GM21737 (cell line): ENCODE measurements around the gene MAB21L4.

Source experiments
- ATAC-seq: cut with Tn5 transposase; IDR thresholded peaks from one replicate; pipeline ENCODE4 v1.9.1; 2021; ENCODE audit warnings: mild to moderate bottlenecking, moderate library complexity; ENCODE audit not compliant: unreplicated experiment

MAB21L4 gene

DNA sequence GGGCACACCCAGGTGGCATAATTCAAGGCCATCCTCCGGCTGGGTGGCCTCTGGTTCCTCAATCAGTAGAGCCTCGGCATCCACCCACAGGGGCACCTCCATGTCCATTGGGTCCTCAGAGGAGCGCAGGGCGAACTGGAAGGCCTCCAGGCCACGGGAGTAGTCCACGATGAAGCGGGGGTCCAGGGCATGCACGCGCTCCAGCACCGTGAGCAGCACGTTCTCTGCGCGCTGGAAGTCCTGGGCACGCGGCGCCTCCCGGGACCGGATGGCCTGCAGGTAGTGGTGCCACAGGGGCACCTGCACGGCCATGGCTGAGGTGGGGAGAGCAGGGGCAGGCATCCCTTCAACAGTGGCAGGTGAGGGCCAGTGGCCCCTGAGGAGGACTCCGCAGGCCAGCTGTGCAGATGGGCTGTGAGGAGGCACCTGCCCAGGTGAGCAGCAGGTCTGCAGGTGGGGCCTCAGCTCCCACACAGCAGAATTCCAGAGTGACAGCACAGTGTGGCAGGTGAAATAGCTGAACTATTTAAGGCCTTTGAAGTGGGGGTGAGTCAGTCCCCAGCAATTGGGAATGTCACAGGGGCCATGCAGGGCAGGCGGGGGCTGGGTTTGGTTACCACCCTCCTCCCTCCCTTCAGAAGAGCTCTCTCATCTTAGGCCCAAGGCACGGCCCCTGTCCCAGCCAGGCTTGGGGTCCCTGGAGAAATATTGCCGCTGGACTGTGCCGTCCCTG is at the start of gene MAB21L4:
MAB21L4 (minus strand) TSS at position 501 of the 733 bp plus-strand sequence; CDS start at position 342, 159 bp downstream.
- no peak for ATAC-seq

DNA sequence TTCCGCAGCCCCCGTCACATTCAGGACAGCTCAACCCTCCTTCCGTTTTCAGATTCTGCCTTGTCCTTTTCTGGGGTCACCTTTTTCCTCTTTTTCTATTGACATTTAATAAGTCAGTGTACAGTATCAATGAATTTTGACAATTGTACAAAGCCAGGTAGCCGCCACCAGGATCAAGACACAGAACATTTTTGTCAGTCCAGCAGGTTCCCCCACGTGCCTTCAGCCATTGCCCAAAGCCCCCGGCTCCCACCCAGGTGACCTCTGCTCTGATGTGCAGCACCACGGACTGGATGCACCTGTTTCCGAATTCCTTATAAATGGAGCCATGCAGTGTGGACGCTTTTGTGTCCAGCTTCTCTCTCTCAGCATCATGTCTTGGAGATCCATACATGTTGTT is 40.1 kb upstream of the MAB21L4 start:
- ATAC-seq: no peak

DNA sequence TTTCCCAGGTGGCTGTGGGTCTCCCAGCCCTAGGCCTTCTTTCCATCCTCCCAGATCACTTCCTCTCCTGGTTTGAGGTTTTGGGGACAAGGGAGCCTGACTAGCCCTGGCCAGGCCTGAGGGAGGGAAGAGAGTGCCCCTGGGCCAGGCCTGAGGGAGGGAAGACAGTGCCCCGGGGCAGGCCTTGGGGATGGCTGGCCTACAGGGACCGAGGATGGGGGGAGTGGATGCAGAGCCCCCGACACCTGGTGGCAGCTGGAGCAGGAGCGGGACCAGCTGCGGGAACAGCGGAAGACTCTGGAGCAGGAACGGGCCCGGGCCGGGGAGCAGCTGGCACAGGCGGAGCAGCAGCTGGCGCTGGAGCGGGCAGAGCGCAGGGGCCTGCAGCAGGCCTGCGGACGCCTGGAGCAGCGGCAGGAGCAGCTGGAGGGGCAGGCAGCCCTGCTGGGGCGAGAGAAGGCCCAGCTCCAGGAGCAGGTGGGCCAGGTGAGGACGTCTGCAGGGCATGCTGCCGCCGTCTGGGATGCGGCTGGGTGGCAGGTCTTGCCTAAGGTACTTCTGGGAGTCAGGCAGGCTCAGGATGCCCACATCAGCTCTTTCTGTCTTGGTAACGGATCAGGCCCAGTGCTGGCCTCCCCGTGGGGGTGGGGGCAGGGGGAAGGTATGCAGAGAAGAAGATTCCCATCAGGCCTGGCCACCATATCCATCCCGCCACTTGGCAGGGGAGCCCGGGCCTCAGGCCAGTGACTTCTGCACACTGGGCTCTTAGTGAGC is 39.3 kb upstream of the MAB21L4 start:
- ATAC-seq: no peak

DNA sequence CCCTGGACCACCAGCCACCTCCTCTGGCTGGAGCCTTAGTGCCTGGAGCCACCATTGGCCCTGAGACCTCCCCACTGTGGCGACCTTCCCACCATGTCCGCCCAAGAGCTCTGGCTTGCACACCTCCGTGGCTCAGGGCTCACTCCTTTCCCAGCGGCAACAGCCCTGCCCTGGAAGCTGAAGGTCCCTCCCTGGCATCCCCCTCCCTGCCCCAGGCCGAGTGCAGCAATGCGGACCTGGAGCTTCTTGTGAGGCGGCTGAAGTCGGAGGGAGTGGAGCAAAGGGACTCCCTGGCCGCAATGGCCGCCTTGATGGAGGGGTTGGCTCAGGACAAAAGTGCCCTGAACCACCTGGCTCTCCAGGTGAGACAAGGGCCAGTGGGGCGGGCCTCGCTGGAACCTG is 38.7 kb upstream of the MAB21L4 start:
- no peak for ATAC-seq

DNA sequence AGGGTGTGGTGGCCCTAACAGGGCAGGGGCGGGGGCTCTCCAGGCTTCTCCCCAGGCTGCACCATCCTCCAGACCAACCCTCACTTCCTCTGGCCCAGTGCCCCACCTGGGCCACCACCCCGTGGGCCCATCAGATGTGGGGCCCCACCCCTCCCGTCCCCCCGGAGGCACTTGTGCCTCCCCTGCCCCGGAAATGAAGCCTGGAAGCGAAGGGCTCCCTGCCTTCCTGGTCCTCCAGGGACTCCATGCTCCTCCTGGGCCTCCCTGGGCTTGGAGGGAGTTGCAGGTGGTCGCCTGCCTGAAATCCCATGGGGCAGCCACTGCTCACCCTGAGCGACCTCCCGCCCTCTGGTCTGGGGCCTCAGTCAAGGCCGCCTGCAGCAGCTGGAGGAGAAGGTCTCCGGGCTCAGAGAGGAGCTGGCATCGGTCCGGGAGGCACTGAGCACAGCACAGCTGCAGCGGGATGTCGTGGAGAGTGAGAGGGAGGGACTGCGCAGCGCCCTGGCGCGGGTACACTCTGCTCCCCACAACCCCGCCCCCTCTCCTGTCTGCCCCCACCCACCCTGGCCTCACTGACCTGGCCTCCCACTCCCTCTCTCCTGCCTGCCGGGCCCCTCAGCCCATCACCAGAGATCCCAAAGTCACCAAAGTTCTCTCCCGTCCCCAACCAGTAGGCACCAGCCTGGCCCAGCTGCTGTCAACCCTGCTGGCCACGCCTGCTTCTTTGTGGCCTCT is 38.2 kb upstream of the MAB21L4 start:
- no peak for ATAC-seq

DNA sequence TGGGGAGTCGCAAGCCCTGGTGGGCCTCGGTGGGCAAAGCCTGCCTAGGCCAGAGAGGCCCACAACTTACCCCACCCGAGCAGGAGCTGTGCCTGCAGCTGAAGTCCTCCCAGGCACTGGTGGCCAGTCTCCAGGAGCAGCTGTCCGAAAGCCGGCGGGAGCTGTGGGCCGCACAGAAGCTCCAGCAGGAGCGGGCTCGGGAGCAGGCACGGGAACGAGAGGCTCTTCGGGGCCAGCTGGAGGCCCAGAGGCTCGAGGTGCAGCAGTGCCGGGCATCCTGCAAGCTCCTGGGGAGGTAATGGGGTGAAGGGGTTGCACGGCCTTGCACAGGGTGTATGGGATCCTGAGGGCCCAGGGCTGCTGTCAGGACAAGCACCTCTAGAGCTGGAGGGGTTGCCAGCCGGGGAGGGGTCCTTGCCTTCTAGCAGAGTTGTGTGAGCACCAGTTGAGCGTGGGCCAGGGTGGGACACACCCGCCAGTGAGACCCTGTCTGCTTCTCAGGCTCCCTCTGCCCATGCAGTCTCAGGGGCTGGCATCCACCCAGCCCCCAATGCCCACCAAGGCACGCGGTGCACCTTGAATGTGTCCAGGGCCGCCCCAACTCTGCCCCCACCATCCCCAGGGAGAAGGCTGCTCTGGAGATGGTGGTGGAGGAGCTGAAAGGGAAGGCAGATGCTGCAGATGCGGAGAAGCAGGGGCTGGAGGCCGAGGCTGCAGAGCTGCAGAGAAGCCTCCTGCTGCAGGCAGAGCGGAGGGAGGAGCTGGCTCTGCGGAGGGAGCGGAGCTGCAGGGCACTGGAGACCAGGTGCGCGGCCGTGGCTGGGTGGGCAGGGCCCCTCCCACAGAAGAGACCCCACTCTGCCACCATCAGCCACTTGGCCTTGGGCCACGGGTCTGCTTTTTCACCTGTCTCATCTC is 37.4 kb upstream of the MAB21L4 start:
- ATAC-seq: no peak

DNA sequence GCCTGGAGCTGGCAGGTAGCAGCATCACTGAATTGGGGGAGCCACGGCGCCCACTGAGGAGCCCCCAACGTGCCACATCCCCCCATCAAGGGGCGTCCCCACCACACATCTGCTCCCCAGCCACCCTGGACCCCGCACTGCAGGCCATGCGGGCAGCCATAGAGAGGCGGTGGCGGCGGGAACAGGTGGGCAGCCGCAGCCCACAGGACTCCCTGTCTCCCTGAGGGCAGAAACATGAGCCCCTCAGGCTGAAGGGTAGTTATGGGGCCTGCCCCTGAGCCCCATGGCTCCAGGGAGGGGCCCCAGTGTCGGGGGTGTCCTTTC is 36.7 kb upstream of the MAB21L4 start:
- no peak for ATAC-seq

DNA sequence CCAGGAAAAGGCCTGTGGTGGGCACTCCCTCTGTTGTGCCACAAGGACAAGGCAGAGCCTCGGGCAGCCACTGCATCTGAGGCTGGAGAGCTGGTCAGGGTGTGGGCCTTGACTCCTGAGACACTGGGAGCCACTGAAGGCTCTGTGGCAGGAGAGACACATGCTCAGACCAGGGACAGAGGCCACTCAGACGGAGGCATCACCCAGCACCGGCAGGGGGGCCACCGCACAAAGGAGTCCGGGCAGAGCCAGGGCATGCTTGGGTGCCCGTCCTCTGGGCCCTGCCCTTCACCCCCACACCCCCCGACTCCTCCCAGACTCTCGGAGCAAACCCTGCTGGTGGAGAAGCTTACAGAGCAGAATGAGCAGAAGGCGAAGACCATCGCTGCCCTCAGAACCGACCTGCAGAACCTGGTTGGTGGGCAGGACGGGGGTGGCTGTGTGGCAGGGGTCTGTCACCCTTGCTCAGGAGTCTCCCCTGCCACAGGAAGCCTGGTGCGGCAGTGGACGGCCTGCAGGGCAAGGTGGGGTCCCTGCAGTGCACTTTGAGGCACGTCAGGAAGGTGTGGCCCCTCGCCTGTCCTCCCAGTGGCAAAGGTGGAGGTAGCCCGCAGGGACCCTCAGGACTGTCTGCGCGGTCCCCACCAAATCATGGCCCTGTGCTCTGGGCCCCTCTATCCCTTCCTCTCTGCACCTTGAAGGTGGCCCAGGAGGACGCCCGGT is 36.2 kb upstream of the MAB21L4 start:
- ATAC-seq: no peak

DNA sequence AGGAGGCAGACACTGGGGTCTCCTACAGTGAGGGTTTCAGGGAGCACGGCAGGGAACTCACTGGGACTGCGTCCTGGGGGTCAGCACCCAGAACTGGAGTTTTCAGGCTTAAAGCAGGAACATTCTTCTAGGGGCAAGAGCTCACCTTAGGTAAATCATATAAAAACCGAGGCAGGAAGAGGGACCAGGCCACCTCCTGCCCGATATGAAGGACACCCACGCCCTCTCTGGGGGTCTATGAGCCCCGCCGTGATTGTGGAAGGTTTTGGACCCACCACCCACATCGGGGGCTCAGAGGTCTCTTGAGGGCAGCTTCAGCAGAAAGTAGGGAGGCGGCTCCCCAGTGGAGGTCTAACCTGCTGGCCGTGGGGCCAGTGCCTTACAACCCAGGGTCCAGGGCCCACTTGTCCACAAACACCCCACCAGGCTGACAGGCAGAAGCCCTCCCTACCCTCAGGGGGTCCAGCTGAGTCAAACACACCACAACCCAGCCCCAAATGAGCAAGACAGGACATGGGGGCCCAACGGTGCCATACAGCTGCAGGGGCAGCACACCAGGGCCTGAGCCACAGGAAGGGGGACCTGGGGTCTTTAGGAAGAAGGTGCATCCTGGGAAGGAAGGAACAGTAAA is 35.5 kb upstream of the MAB21L4 start:
- no peak for ATAC-seq

DNA sequence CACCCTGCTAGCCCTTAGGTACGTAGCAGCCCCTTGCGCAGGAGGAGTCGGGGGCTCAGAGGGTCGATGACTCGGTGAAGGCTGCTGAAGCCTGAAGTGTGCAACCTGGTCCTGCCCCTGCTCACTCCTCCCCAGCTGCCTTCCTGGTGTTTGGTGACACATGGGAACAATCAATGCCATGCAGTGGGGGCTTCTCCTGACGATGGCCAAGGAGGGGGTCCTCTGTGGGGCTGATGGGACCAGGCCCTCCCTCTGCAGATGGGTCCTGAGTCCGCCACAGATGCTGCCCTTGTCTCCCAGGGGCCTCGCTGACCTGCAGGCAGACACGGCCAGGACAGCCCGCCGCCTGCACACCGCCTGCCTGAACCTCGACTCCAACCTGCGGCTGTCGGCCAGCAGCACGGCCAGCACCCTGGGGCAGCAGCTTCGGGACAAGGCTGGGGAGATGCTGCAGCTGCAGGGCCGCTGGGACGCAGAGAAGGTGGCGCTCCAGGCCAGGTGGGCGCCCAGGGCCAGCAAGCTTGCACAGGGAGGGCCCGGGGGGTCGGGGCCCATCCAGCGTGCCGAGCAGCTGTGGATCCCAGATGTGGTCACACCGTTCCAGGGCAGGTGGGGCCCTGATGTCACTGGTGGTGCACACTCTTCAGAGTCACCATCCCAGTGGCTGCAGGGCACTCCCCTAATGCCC is 34.8 kb upstream of the MAB21L4 start:
- ATAC-seq: no peak

DNA sequence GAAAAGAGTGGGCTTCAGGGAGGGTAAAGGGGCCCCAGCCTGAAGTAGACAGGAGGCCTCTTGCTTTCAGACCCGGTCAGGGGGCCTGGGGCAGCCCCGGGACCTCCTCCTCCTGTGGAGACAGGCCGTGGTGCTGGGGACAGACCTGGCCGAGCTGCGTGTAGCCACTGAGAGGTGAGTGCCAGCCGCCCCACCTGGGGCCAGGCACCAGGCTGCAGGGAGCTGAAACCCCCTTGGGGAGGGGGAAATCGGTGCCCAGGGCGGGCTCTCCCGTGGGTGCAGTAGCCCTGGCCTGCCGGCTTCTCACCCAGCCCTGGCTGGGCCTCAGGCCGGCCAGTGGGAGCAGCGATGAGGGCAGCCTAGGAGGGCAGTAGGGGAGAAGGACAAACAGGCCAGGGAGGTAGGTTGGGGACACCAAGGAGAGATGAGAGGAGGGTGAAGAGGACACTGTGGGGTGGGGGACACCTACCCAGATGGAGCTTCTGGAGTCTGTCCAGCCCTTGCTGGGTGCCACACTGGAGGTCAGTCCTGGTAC is 34.2 kb upstream of the MAB21L4 start:
- no peak for ATAC-seq

DNA sequence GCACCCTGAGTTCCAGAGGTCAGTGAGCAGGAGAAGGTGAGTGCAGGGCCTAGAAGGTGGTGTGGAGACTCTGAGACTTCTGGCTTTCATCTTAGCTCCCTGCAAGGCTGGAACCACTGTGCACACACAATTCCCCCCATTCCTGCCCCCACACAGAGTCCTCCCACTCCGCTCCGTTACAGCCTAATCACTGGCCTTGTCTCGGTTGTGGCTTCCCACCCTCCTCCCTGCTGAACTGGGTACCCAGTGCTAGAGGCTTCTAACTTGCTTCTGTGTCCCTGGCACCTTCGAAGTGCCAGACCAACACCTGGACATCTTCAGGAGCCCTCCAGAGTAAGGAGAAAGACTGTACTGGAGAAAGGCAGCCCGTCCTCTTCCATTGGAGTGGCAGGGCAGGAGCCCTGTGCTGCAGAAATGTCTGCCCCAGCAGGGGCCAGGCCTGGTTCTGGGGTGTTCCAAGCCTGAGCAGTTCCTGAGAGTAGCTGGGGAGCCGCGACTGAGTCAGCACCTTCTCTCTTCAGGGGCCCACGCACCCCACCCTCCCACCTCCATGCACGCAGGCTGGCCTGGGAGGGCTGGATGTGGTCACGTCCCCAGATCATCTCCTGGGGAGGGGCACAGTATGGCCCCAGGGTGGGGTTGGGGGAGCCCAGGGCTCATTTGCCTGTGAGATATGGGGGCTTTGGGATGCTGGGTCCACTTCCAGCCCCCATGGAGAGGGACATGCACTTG is 33.6 kb upstream of the MAB21L4 start:
- no peak for ATAC-seq

DNA sequence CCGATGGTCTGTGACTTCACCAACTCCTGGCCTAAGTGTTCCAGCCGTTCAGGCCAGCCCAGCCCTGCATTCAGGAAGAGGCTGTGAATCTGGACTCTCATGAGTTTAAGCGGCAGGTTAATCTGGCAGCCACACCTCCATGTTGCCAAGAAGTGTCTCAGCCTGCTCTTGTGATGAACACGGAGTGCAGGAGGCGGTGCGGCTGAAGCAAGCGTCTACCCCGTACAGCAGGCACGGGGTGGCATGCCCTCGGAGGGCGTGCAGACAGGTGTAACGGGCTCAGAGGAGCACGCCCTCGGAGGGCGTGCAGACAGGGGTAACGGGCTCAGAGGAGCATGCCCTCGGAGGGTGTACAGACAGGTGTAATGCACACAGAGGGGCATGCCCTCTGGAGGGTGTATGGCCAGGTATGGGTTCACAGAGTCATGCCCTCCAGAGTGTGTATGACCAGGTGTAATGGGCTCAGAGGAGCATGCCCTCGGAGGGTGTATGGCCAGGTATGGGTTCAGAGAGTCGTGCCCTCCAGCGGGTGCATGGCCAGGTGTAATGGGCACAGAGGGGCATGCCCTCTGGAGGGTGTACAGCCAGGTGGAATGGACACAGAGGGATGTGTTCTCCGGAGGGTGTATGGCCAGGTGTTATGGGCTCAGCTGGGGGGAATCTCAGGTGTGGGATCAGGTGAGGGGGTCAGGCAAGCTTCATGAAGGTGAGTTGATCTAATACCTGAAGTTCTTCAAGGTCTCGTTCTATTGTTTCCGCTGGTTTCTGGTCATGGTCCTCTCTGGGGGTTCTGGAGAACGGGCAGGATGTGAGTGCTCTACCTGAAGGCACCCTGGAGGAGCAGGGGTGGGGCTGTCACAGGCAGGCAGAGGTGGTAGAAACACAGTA is 32.8 kb upstream of the MAB21L4 start:
- ATAC-seq: no peak

DNA sequence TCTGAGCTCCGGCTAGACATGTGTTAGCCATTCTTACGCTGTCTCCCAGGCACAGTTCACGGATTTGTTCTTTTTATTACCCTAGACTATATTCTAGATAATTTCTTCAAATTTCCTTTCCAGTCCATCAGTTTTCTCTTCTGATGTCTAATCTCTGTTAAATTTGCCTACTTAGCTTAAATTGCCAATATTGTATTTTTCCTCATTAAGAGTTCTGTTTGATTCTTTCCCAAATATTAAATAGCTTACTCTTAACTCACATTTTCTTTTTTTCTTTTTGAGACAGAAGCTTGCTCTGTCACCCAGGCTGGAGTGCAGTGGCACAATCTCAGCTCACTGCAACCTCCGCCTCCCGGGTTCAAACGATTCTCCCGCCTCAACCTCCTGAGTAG is 31.4 kb upstream of the MAB21L4 start:
- no peak for ATAC-seq

DNA sequence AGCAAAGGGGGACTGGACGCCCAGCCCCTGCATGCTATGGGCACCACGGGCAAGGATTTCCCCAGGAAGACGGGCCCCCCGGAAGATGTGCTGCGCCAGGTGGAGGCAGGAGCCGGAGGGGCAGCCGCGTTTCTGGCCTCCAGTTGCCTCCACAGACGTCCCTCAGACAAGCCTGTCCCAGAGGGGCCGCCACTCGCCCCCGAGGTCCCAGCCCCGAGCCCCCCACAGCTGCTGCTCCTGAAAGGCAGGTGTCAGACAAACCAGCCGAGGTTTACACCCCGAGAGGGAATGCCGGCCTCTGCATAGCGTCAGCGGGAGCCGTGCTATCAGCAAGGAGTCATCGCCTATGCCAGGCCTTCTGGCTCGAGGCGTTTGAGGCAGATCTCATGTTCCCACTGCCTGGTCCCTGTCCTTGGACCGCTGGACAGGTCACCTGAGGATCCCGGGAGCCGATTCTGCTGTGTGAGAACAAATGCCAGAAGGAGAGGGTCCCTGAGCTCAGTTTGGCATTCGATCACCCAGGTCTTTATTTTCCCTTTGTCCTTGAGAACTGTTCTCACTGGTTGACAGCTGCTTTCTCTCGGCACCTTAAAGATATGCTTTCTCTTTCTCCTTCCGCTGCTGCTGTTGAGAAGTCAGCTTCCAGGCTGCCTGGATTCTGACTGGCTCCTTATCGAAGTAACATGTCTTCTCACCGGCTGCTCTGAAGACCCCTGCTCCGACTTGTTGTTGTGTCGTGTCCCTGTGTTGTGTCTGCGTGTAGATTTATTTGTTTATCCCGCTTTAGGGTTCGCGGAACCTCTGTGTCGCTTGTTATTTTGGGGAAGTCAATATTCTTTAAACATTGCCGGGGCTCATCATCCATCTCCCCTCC is 30.8 kb upstream of the MAB21L4 start:
- no peak for ATAC-seq
